Testis (tissue), 3 donors: ENCODE results near the gene PAQR4. TPM values are rescaled to one million over a fixed set of nuclear protein-coding genes. Genes with fewer than 3 reads are reported as not detected.

Experiments
- DNase-seq: peaks from one replicate; pipeline ENCODE4 v3.0.0-alpha.2; 2019
- H3K27ac ChIP-seq, 2 donors: fragments of 200-600 bp; sonication (generic); one replicate each; pipeline ENCODE4 v1.5.1; 2019
- H3K27me3 ChIP-seq: fragments of 200-600 bp; sonication (generic); one replicate; pipeline ENCODE4 v1.5.1; 2019
- H3K36me3 ChIP-seq: fragments of 200-600 bp; sonication (generic); one replicate; pipeline ENCODE4 v1.5.1; 2017; ENCODE audit warnings: low read depth; ENCODE audit errors: missing control alignments
- H3K4me1 ChIP-seq: fragments of 200-600 bp; sonication (generic); one replicate; pipeline ENCODE4 v1.5.1; 2019
- H3K4me3 ChIP-seq, 2 donors: fragments of 200-600 bp; sonication (generic); one replicate each; pipeline ENCODE4 v1.5.1; 2017 to 2019
- H3K9me3 ChIP-seq: fragments of 200-600 bp; sonication (generic); one replicate; pipeline ENCODE4 v1.5.1; 2017
- POLR2A ChIP-seq: fragments of 450-650 bp; IDR thresholded peaks from one replicate; pipeline ENCODE4 v1.6.1; 2017; ENCODE audit warnings: antibody characterized with exemption, mild to moderate bottlenecking, moderate library complexity
- WGBS, 2 donors: methylation state at CpG; one replicate each; pipeline ENCODE4 v1.1.5; 2018; 5-methylcytosine and 5-hydroxymethylcytosine counted together
- intact Hi-C: fragments of 100-400 bp; cut with DNase I; formaldehyde crosslinking; loops from one replicate; pipeline ENCODE4 v1.15.1; 2023; ENCODE audit warnings: low total_unique reads
- polyA plus RNA-seq: library from polyadenylated mRNA; stranded (reverse); fragments of 350-450 nt; fragmentation: Illumina TruSeq; extraction: RNeasy Lipid Tissue Mini Kit (QIAGEN cat#74804); gene quantifications from one replicate; pipeline ENCODE4 v1.2.3, GENCODE V29; 2014; ENCODE audit warnings: low read depth, low replicate concordance; ENCODE audit not compliant: insufficient read depth
- total RNA-seq, 2 donors: library from RNA; depleted of rRNA; stranded (reverse); fragments of >200 nt; gene quantifications; one replicate each; pipeline ENCODE4 v1.2.3, GENCODE V29; 2016
- TF ChIP-seq, protein P1 (sequence below), 3 experiments: fragments of 450-650 bp in 2 of 3; fragments of 200-600 bp in 1 of 3; sonication (generic) in 1 of 3; IDR thresholded peaks; one replicate each; pipeline ENCODE4 v1.5.1; 2016 to 2019; ENCODE audit warnings: antibody characterized with exemption in 3 of 3, mild to moderate bottlenecking in 2 of 3, moderate library complexity in 1 of 3

PAQR4 gene
- total and polyA plus RNA-seq, 3 donors from 2014 or later = 6.2 to 7.1 (median 6.4) TPM

DNA sequence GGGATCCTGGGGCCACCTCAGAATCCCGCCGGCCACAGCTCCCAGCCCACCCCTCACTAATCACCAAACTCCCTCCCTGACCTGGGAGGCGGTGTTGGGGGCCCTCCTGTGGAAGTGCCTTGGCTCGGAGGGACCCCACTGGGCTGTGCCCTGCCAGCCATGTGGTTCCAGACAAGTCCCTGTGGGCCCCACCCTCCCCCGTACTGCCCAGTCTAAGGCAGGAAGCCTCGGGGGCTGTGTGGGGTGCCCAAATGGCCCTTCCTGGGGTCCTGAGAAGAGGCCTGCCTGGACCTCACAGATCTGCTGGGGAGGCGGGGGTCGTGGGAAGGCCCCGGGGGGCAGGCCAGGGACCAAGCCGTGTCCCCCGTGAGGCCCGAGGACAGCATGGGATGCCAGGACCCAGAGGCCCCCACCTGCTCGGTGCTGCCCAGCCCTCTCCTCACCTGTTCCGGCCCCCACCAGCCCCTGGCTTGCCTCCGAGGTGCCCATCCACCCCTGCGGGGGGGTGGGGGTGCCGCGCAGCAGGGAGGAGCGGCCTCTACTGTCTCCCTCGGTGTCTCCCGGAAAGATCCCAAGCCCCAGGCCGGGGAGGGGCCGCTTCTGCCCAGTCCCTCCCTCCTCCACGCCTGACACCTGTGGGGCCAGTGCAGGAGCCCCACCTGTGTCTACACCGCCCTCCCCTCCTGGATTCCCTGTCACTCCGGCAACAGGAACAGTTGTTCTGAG, 14.3 kb upstream of the PAQR4 start:
- Histone ChIP-seq H3K27me3 (no peaks in the 10 kb centered on the region), H3K4me3 (no peak overlapping the region), H3K27ac (no peak overlapping the region), H3K36me3 (no peaks in the 10 kb centered on the region), H3K4me1 (no peaks in the 10 kb centered on the region), H3K9me3 (no peaks in the 10 kb centered on the region)
- 55 to 69% methylated on average over 21 to 26 of the region's 26 CpGs for WGBS, 2 donors
- intact Hi-C loops = no loop called here
- DNase-seq = no peak
- TF ChIP-seq, protein P1, sequence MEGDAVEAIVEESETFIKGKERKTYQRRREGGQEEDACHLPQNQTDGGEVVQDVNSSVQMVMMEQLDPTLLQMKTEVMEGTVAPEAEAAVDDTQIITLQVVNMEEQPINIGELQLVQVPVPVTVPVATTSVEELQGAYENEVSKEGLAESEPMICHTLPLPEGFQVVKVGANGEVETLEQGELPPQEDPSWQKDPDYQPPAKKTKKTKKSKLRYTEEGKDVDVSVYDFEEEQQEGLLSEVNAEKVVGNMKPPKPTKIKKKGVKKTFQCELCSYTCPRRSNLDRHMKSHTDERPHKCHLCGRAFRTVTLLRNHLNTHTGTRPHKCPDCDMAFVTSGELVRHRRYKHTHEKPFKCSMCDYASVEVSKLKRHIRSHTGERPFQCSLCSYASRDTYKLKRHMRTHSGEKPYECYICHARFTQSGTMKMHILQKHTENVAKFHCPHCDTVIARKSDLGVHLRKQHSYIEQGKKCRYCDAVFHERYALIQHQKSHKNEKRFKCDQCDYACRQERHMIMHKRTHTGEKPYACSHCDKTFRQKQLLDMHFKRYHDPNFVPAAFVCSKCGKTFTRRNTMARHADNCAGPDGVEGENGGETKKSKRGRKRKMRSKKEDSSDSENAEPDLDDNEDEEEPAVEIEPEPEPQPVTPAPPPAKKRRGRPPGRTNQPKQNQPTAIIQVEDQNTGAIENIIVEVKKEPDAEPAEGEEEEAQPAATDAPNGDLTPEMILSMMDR (IDR thresholded peaks at IDR 0.05) = no peak
- TF ChIP-seq POLR2A = no peak

DNA sequence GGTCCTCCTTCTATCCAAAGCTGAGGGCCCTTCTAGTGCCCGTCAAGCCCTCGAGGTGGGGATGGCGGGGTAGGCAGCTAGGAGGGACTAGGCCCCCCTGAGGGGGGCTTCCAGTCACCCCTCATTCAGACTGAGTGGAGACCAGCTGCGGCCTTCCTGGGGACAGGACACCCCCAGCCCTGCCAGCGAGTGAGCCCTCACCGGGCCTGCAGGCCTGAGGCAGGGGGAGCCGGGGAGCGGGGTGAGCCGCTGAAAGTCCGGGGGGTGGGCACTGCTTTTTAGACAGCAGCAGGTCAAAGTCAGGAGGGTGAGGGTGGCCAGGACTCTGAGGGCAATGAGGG, 13.7 kb upstream of the PAQR4 start:
- intact Hi-C loops = no loop called here
- DNase-seq = no peak
- Histone ChIP-seq H3K27me3 (no peaks in the 10 kb centered on the region), H3K4me1 (no peaks in the 10 kb centered on the region), H3K36me3 (no peaks in the 10 kb centered on the region), H3K4me3 (no peak overlapping the region), H3K9me3 (no peaks in the 10 kb centered on the region), H3K27ac (no peak overlapping the region)
- TF ChIP-seq, protein P1 (IDR thresholded peaks at IDR 0.05) = no peak
- TF ChIP-seq POLR2A = no peak
- WGBS, 2 donors = 60 to 80% methylated on average over 4 to 8 of the region's 10 CpGs

DNA sequence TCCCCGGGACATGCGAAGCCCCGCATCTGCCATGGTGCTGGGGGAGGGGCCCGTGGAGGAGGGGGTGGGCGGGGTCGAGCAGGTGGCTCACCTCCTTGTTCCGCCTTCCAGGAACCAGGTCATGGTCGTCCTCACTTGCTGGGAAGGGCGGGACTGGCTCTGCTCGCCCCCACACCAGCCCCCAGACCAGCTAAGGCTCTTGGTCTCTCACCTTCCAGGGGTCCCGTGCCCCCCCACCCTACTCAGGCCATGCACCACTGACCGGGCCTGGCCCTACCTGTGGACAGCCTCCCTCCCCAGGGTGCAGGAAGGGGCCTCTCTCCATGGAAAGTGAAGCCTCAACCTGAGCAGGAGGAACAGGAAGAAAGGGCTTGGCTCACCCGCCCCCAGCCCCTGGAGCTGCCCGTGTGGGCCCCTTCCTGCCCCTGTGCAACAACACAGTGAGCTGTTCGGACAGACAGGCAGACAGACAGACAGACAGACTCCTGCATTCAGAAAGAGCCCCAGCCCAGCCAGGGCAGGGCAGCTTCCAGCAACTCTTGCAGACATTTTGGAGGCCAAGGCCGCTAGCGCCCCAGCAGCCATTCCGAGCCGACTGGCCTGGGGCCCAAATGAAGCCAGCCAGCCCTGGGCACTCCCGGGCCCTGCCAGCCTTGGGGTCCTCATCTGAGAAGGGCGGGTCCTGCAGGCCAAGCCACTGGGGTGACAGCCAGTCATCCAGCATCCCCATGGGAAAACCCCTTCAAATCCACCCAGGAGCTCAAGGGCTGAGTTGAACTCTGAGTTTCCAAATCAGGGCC, 13.2 kb upstream of the PAQR4 start:
- H3K27me3 ChIP-seq = no peaks in the 10 kb centered on the region

DNA sequence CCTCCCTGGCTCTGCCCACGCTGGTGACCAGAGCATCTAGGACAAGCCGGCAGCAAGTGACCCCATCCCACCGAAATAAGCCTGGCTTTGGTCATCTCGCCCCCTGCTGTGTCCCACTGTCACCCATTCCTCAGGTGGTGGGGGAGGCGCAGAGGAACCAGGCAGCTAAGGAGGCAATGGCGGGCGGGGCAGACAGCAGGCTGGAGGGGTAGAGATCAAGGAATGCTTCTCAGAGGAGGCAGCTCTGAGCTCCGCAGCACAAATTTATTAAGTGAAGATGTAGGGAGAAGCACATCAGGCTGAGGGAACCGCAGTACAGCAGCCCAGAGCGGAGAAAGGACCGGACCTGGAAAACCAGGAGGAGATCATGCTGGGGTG, 12.6 kb upstream of the PAQR4 start:
- no peaks in the 10 kb centered on the region for H3K27me3 ChIP-seq
- TF ChIP-seq, protein P1 (IDR thresholded peaks at IDR 0.05) = no peak
- no peak for TF ChIP-seq POLR2A
- no peaks in the 10 kb centered on the region for H3K36me3 ChIP-seq

More for the DNA sequence above, 13.2 kb upstream of the PAQR4 start:
- Histone ChIP-seq H3K36me3 (no peaks in the 10 kb centered on the region), H3K9me3 (no peaks in the 10 kb centered on the region), H3K27ac (no peak overlapping the region), H3K4me3 (no peak overlapping the region), H3K4me1 (no peaks in the 10 kb centered on the region)
- intact Hi-C loops = no loop called here
- TF ChIP-seq, protein P1 (IDR thresholded peaks at IDR 0.05) = no peak
- TF ChIP-seq POLR2A = no peak
- no peak for DNase-seq
- WGBS, 2 donors = 53% methylated on average over 21 of the region's 21 CpGs; no CpG with 5 or more reads in 1 of the 2 donors

More for the DNA sequence above, 12.6 kb upstream of the PAQR4 start:
- H3K9me3 ChIP-seq = no peaks in the 10 kb centered on the region
- no peak overlapping the region for H3K4me3 ChIP-seq
- no peak for DNase-seq
- no peak overlapping the region for H3K27ac ChIP-seq
- H3K4me1 ChIP-seq = no peaks in the 10 kb centered on the region
- 88 to 91% methylated on average over 10 to 11 of the region's 11 CpGs for WGBS, 2 donors
- intact Hi-C loops = no loop called here
